Measurements from ENCODE around the gene ZBTB2.

Gene ZBTB2

DNA sequence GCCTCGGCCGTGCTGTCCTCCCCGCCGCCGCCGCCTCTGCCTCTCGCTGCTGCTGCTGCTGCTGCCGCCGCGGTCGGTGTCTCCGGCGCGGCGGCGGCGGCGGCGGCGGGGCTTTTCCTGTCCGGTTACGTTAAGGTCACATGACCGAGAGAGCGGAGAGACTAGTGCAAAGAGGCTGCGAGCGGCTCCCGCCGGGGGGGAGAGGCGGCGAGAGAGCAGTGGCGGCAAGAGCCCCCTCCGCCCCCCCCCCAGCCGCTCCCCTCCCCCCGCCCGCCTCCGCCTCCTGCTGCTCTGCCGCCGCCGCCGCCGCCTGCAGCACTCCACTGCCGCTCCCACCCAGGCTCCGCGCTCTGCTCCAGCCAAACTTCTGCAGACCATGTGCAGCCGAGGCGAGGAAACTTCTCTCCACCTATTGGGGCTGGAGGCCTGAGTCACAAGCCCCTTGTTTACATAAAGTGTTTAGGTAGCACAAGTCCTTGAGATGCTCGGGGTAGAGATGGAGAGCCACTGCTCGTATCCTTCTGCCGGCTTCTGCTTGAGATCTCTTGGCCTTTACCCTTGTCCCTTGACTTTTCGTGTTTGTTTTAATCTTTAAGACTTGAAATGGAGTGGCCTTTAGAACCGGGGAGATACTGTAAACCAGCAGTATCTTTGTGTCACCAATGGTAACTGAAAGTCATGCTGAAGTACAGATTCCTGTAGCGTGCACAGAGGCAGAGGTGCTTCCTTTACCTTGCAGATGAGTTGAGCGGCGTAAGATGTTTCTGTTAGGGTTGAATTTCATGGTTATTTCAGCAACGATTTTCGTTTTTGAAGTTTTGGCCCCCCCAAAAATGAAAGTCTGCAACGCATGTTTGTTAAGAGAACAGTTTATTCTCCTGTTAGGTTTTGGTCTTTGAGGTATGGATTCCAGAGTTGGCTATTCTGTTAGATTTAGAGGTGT, at the start of gene ZBTB2:
ZBTB2 (minus strand) TSS at position 89 of the 943 bp plus-strand sequence. CDS start 17,922 bp downstream, outside the sequence.
- DNase-seq (ENCODE audit: low read depth), result peak; percentile 53

DNA sequence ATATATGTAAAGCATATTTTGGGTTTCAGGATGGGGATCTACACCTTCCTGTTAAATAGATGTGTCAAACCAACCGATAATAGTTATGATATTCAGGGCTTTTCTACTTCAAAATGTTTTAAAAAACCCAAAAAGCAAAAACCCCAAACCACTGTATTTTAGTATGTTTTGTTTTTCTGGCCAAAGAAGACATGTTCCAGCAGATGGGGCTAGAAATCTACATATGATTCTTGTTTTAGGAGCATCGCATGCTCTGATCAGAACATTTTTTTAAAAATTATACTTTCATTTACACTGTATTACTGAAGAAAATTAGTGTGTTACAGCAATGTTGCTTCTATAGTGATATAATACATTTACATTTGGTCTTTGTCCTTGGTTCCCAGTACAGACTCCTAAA, 49.6 kb upstream of the ZBTB2 start:
- no peak for DNase-seq (ENCODE audit: low read depth)

- DNase-seq (ENCODE audit: low read depth), result no peak
These were observed 49.1 kb upstream of the ZBTB2 start for GRCh38 chr6:151440498-151440897.

- no peak for DNase-seq (ENCODE audit: low read depth)
These were observed 46.0 kb upstream of the ZBTB2 start for GRCh38 chr6:151437401-151437800.

- no peak for DNase-seq (ENCODE audit: low read depth)
These were observed 45.4 kb upstream of the ZBTB2 start for GRCh38 chr6:151436802-151437201.

DNA sequence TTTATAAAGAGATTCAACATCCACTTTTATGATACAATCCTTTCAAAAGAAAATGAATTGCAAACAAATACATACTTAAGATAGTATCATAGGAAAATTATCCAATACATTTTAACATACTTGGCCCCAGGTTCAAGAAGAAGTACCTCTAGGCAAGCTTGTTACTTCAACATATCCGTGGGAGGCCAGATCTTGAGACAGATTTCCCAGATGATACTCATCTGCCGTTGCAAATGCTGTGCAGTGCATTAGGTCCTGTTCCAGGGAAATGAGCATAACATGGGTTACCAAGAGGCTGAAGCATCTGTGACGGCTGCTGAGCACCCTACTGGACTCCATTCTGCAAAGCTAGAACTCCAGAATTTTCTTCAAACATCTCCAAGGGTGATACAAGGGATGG, 44.9 kb upstream of the ZBTB2 start:
- no peak for DNase-seq (ENCODE audit: low read depth)

- DNase-seq (ENCODE audit: low read depth), result no peak
These were observed 43.0 kb upstream of the ZBTB2 start for GRCh38 chr6:151434369-151434768.

GRCh38 chr6:151432651-151433050, 41.3 kb upstream of the ZBTB2 start:
- no peak for DNase-seq (ENCODE audit: low read depth)

DNA sequence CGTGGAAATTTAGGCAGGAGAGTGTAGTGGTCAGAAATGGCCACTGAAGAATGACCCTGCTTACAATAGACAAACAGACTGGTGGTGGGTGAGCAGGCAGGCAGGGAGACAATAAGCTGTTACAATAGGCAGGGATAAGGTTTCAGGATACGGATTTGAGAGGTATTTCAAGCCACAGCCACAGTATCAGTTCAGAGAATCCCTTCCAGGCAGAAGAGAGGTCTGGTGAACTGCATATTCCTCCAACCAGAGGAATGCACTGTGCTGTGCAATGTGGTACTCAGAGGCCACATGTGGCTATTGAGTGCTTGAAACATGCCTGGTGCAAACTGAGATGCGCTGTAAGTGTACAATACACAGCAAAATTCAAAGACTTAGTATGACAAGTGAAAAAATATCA, 40.0 kb upstream of the ZBTB2 start:
- DNase-seq (ENCODE audit: low read depth), result no peak

DNA sequence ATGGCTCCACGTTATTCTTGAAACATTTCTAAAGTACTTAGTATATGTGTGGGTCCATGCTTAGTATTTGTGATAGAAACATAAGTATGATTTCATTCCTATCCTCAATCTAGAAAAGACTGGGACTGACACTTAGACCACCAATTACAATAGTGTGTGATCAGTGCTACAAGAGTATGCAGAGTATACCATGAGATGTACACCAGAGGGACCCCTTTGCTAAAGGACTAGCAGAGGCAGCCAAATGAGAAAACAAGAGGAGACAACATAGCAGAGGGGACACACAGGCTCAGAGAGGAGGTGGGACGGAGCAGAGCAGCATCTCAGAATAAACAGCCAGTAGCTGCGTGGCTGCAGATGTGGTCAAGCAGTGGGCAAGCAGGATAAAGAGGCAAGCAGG, 39.5 kb upstream of the ZBTB2 start:
- no peak for DNase-seq (ENCODE audit: low read depth)

DNA sequence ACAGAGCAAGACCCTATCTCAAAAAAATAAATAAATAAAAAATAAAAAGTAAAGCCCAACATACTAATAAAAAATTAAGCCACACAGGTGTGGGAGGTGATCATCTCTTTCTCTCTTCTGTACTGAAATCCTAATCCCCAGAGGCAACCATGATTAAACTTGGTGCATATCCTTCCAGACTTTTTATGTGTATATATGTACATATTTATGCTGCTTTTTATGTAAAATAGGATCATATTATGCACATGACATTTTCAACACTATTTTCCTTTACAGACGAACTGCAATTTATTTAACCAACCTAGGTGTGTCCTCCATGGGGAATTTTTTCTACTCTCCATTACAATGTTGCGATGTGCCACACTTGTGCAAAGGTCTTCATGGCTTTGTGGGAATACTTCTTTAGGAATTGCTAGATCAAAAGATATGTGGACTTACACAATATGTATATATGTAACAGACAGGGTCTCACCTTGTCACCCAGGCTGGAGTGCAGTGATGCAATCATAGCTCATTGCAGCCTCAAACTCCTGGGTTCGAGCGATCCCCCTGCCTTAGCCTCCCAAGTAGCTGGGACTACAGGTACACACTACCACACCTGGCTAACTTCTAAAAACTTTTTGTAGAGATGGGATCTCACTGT, 36.9 kb upstream of the ZBTB2 start:
- DNase-seq (ENCODE audit: low read depth), result no peak

GRCh38 chr6:151425561-151425960, 34.2 kb upstream of the ZBTB2 start:
- no peak for DNase-seq (ENCODE audit: low read depth)

GRCh38 chr6:151422981-151423380, 31.6 kb upstream of the ZBTB2 start:
- DNase-seq (ENCODE audit: low read depth), result no peak

- no peak for DNase-seq (ENCODE audit: low read depth)
These were observed 26.1 kb upstream of the ZBTB2 start for GRCh38 chr6:151417477-151417876.

DNA sequence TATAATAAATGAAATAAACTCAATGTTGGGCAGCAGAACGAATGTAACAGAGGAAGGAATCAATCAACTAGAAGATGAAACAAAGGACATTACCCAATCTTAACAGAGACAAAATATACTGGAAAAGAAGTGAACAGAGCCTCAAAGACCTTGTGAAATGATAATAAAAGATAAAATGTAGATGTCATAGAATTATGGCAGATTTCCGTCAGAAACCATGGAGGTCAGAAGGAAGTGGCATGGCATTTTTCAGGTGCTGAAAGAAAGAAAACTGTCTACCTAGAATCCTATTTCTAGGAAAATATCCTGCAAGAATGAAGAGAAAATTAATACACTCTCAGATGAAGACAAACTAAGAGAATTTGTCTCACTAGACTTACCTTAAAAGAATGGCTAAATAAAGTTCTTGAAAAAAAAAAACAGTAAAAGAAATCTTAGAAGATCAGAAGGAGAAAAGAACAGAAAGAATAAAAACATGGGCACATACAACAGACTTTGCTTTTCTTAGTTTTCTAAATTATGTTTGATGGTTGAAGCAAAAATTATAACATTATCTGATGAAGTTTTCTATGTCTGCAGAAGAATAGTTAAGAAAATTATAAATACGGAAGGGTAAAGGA, 23.4 kb upstream of the ZBTB2 start:
- DNase-seq (ENCODE audit: low read depth), result no peak

- peak; percentile 59 for DNase-seq (ENCODE audit: low read depth)
These were observed 22.2 kb upstream of the ZBTB2 start for GRCh38 chr6:151413372-151414145.

- no peak for DNase-seq (ENCODE audit: low read depth)
These were observed 21.6 kb upstream of the ZBTB2 start for GRCh38 chr6:151412909-151413308.

DNA sequence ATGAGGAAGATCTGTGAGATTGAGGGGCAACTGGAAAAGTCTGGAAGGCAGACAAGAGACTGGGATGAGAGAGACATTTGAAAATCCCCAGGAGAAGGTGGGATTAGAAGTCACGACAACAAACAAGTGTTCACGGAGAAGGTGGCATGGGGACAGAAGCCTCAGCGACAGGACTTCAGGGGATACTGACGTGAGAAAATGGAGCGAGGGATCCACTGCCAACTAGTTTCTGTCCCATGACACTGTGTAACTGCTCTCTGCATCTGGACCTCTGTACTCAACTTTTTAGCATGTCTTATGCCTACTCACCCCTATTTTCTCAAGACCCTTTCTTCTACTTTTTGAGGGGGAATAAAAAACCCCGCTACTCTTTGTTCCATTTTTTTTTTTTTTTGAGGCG, 18.3 kb upstream of the ZBTB2 start:
- no peak for DNase-seq (ENCODE audit: low read depth)

- no peak for DNase-seq (ENCODE audit: low read depth)
These were observed 17.9 kb upstream of the ZBTB2 start for GRCh38 chr6:151409260-151409659.

DNA sequence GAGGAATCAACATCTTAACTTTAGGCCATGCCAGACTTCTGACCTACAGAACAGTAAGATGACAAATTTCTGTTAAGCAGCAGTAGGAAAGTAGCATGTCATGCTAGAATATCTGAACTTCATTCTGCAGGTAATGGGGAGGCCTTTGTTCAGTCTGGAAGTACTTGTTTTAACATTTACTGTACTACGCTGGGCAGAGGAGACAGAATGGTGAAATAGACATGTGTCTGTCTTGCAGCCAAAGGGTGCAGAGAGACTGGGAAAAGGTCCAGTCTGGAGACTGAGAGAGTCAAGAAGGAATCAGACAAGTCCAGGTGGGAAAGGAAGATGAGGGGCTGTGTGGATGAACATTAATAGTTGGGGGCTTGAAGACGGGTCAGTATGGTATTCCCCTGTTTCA, 17.5 kb upstream of the ZBTB2 start:
- no peak for DNase-seq (ENCODE audit: low read depth)

GRCh38 chr6:151403919-151404308, 12.6 kb upstream of the ZBTB2 start:
- DNase-seq (ENCODE audit: low read depth), result no peak

DNA sequence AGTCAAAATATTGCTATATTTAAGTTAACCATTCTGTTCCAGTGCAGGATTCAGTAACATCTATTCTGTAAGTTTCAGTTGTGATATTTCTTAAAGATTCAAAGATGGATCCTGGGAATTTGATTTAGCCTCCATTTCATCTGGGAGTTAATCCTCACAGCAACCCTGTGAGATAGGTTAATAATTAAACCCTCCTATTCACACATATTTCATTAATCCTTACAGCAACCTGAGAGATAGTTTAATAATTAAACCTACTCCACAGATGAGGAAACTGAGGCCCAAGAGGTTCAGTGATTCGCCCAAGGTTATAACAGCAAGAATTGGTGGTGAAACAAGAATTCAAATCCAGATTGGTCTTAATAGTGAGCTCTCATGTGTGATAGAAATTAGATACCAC, 10.9 kb upstream of the ZBTB2 start:
- DNase-seq (ENCODE audit: low read depth), result no peak

Data from activated gamma-delta T cell treated with anti-CD3 and anti-CD28 coated beads, Interleukin-2, amount 50 U/mL, for 16 hours (primary cell).